GM12874 (cell line): ENCODE results near the gene ACSL6.

ENCODE experiments used
- TF ChIP-seq, protein P1 (sequence below): IDR thresholded peaks from 2 replicates; pipeline ENCODE4 v1.5.1; 2011; ENCODE audit warnings: low read depth, mild to moderate bottlenecking, control low read depth, low read length, moderate library complexity; ENCODE audit not compliant: insufficient read depth

Gene ACSL6

DNA sequence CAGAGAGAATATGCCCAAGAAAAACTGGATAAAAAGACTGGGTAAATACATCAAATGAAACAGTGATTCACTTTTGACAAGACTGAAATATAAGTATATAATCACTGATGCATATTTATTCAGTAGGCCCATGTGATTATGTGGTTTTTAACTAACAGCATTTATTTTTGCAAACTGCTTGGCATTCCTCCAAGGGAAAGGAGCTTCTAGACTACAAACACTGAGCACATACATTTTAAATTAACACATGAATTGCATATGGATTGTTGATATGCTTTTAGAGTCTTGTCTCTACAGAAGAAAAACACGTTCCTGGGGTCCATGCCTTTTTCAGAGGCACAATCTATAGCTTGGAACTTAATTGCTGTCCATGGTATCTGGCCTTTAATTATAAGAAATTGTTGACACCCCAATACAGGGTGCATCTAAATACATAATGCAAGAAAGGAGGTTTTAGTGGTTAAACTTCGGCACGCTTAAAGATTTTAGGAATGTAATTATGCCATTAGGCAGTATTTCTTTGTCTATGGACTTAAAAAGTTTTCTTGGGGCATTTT is 59.1 kb downstream of the ACSL6 start:
- TF ChIP-seq, protein P1, sequence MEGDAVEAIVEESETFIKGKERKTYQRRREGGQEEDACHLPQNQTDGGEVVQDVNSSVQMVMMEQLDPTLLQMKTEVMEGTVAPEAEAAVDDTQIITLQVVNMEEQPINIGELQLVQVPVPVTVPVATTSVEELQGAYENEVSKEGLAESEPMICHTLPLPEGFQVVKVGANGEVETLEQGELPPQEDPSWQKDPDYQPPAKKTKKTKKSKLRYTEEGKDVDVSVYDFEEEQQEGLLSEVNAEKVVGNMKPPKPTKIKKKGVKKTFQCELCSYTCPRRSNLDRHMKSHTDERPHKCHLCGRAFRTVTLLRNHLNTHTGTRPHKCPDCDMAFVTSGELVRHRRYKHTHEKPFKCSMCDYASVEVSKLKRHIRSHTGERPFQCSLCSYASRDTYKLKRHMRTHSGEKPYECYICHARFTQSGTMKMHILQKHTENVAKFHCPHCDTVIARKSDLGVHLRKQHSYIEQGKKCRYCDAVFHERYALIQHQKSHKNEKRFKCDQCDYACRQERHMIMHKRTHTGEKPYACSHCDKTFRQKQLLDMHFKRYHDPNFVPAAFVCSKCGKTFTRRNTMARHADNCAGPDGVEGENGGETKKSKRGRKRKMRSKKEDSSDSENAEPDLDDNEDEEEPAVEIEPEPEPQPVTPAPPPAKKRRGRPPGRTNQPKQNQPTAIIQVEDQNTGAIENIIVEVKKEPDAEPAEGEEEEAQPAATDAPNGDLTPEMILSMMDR, result no peak

DNA sequence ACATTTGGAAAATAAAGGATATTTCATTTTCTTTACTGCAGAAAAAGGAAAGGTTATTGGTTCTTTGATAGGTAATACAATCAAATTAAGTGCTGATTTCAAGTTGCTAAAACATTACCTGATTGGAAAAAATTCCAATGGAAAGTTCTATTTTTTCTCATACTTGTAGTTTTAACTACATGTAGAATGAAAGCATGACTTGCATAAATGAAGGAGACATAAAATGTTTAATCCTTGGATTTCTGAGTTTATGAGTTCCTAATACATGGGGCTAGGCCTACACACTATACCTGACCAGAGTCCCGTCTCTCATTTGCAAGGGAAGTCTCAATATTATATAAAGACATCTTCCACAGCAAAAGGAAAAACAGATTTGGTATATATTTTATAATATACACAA is 60.8 kb downstream of the ACSL6 start:
- TF ChIP-seq, protein P1, result no peak

DNA sequence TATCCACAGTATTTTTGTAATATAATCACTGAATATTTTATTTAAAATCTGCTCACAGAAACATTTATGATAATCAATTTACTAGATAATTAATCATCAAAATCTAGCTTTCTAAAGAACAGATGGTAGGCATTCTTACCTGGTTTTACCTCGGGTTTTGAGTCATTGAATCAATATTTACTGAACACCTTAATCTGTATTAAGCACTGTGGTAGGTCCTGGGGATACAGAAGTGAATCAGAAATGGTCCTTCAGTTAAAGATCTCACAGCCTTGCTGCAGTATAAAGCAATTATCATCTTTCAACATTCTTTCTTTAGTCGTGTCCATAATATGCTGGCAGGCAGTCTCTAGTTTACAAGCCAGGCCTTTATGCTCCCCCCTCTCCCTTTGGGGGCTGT is 64.0 kb downstream of the ACSL6 start:
- TF ChIP-seq, protein P1, result no peak

DNA sequence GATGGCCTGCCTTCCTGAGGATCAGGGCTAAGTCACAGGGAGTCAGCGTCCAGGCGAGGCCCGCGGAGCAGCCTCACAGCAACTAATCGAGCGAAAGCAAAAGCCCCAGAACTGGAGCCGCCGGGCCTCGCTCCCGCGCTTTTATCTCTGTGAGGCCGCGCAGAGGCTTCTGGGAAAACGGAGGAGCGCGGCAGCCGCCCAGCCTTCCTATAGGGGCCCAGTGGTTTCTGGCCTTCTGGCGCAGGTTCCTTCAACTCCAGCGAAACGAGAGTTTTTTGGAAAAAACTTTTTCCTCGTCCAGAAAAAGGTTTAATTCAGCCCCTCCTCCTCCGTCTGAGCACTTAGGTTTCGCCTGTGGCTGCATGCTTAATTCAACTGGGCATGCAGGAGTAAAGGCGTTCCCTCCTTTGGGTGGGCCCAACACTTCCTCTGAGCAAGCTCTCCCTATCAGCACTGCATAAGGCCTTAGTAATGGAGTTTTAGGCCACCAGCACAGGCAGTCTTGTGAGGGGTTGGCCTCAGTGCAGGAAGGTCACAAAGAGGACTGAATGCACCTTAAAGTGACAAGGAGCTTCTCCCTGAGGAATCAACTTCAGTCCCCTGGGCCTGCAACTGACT is 65.8 kb downstream of the ACSL6 start, which contains the start of gene MEIKIN:
MEIKIN (minus strand) TSS at position 113 of the 618 bp plus-strand sequence. CDS start 158 bp downstream, outside the sequence.
- TF ChIP-seq, protein P1, result no peak

DNA sequence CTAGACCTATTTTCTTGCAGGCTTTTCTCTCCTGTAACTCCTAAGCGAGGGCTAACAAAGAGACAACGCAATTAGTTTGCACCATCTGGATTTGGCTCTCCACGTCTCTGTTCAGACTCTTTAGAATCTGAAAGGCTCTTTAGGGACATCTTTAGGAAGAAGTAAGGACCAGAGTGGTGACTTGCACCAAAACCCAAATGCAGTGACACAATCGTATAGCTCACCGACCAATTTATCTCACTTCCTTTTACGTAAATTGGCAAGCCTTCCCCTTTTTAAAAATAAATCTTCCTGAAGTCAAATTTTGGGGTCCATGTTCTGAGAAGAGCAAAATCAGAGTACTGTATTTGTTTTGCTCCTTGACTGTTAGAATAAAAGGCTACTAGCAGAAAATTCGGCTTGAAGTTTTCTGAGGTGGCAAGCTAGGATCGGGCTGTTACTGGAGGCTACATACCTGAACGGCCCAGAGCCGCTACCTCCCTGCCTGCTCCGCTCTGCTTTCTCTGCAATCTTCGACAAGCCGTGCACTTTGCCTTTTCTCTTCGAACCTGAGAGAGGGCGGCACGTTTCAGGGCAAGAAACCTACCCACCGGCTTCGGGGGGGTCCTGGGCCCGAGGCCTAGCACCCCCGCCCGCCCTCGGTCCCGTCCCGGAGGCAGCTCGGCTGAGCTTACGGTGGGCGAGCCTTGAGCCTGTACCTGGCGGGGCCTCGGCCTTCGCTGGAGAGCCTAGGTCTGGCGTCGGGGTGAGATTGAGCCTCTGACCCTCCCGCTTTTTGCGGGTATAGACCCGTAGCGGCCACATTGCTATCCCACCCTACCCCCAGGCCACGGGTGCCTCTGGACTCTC is 66.5 kb downstream of the ACSL6 start:
- TF ChIP-seq, protein P1, result no peak

DNA sequence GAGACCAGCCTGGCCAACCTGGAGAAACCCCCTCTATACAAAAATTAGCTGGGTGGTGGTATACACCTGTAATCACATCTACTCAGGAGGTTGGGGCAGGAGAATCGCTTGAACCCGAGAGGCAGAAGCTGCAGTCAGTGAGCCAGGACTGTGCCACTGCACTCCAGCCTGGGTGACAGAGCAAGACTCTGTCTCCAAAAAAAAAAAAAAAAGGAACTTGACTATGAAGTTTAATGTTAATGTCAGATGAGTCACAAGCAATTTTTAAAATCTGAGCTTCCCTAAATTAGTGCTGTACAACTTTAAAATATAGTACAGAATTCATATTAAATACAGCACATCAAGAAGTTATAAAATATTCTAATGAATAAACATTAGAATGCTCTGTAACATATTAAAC is 67.5 kb downstream of the ACSL6 start:
- TF ChIP-seq, protein P1, result no peak

DNA sequence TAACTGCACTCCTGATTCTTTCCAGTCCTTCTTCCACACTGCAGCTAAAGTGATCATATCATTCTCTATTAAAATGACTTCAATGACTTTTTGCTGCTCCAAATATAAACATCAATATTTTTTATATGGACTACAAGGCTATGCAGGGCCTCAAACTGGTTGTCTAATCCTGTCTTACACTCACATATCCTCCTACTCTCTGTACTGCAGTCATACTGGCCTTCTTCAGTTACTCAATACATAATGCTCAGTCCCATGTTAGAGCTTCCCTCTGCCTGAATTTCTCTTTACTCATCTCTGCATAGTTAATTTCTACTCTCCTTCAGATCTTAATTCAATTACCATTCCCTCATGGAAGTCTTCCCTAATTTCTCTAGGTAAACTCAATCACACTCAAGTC is 69.4 kb downstream of the ACSL6 start:
- TF ChIP-seq, protein P1, result no peak
